Keratinocyte (primary cell): Measurements from ENCODE around the gene SNX13. TPM values are rescaled to one million over a fixed set of nuclear protein-coding genes. Genes with fewer than 3 reads are reported as not detected.

Experiments used
- DNase-seq: peaks from one replicate; pipeline ENCODE4 v3.0.0-alpha.2; 2011; ENCODE audit warnings: low read depth, missing footprints, low spot score
- FAIRE-seq: peaks from 2 replicates; lab custom pipeline; 2011; peaks lifted over from hg19 to GRCh38; lab: Jason Lieb, UNC
- H2AFZ ChIP-seq: 2 replicates; pipeline ENCODE4 v1.6.0; 2012; ENCODE audit warnings: low read length, control low read depth, inconsistent platforms; ENCODE audit not compliant: control insufficient read depth
- H3K27ac ChIP-seq: 2 replicates; pipeline ENCODE4 v1.5.1; 2011; ENCODE audit warnings: low read length; ENCODE audit not compliant: control insufficient read depth, insufficient read depth
- H3K27me3 ChIP-seq: 3 replicates; pipeline ENCODE4 v1.6.0; 2011; ENCODE audit warnings: low read length; ENCODE audit not compliant: control insufficient read depth, insufficient read depth; ENCODE audit errors: extremely low read depth
- H3K36me3 ChIP-seq, 2 experiments: 2 replicates in 1 of 2; 3 replicates in 1 of 2; pipeline ENCODE4 v1.5.1; 2011; ENCODE audit warnings: low read length in 2 of 2, mild to moderate bottlenecking in 1 of 2; ENCODE audit not compliant: control insufficient read depth in 2 of 2, insufficient read depth in 2 of 2; ENCODE audit errors: extremely low read depth in 1 of 2
- H3K4me1 ChIP-seq: 3 replicates; pipeline ENCODE4 v1.5.1; 2011; ENCODE audit warnings: low read length; ENCODE audit not compliant: control insufficient read depth, insufficient read depth; ENCODE audit errors: extremely low read depth
- H3K4me2 ChIP-seq: 3 replicates; pipeline ENCODE4 v1.6.0; 2011; ENCODE audit warnings: low read depth, low read length; ENCODE audit not compliant: control insufficient read depth, insufficient read depth; ENCODE audit errors: extremely low read depth
- H3K4me3 ChIP-seq, 3 experiments: fragments of 200-600 bp in 1 of 3; sonication (generic) in 1 of 3; 2 replicates in 2 of 3; 3 replicates in 1 of 3; pipeline ENCODE4 v1.5.1; 2011 to 2016; ENCODE audit warnings: low read length in 3 of 3, mild to moderate bottlenecking in 3 of 3, control low read depth in 2 of 3, inconsistent platforms in 1 of 3, low read depth in 1 of 3, mixed read lengths in 1 of 3, mixed run types in 1 of 3, moderate library complexity in 1 of 3; ENCODE audit not compliant: control insufficient read depth in 2 of 3, insufficient read depth in 2 of 3; ENCODE audit errors: extremely low read depth in 1 of 3
- H3K79me2 ChIP-seq: 2 replicates; pipeline ENCODE4 v1.6.0; 2012; ENCODE audit warnings: low read length; ENCODE audit not compliant: control insufficient read depth, insufficient read depth
- H3K9ac ChIP-seq: 3 replicates; pipeline ENCODE4 v1.6.0; 2011; ENCODE audit warnings: low read length; ENCODE audit not compliant: control insufficient read depth, insufficient read depth; ENCODE audit errors: extremely low read depth
- H3K9me1 ChIP-seq: 3 replicates; pipeline ENCODE4 v1.6.0; 2011; ENCODE audit warnings: low read length; ENCODE audit not compliant: control insufficient read depth, insufficient read depth; ENCODE audit errors: extremely low read depth
- H3K9me3 ChIP-seq: 2 replicates; pipeline ENCODE4 v1.5.1; 2012; ENCODE audit warnings: low read depth, low read length; ENCODE audit not compliant: control insufficient read depth
- H4K20me1 ChIP-seq: 3 replicates; pipeline ENCODE4 v1.6.0; 2011; ENCODE audit warnings: low read length; ENCODE audit not compliant: control insufficient read depth, insufficient read depth; ENCODE audit errors: extremely low read depth
- EZH2 ChIP-seq: IDR thresholded peaks from one replicate; pipeline ENCODE4 v1.6.1; 2012; ENCODE audit warnings: inconsistent platforms, mild to moderate bottlenecking, low read length, moderate library complexity
- dilution Hi-C: fragments of 300-500 bp; cut with MboI; formaldehyde crosslinking; loops from one replicate; pipeline ENCODE4 v1.7.0; 2020; ENCODE audit warnings: low sequenced_read_pairs; ENCODE audit not compliant: extremely low pct_ligation_motif_present
- polyA plus RNA-seq, 5 experiments: library from polyadenylated mRNA; depleted of rRNA in 3 of 5; stranded (reverse) in 3 of 5; stranded (forward) in 1 of 5; unstranded in 1 of 5; fragments of >200 nt; gene quantifications; 1 replicate in 1 of 5; 2 replicates in 3 of 5; 3 replicates in 1 of 5; pipeline versions ENCODE4 v1.2.1 to v1.2.3, GENCODE V29; 2011 to 2012; ENCODE audit warnings: missing spikeins in 2 of 5, low read depth in 1 of 5, low replicate concordance in 1 of 5
- TF ChIP-seq, protein P1 (sequence below), 3 experiments: IDR thresholded peaks in 1 of 3; conservative IDR thresholded peaks in 1 of 3; optimal IDR thresholded peaks in 1 of 3; 2 replicates in 2 of 3; 3 replicates in 1 of 3; pipeline versions ENCODE3 to v1.5.1; 2011; ENCODE audit warnings: low read length in 3 of 3, mild to moderate bottlenecking in 3 of 3, moderate library complexity in 2 of 3, control low read depth in 1 of 3, inconsistent platforms in 1 of 3; ENCODE audit not compliant: insufficient read depth in 2 of 3; ENCODE audit errors: extremely low read depth in 1 of 3

SNX13 gene
- polyA plus RNA-seq, 1 donor (not counting 4 experiments of a cell fraction or from before 2014, with no cell fraction given): 22.6 TPM

DNA sequence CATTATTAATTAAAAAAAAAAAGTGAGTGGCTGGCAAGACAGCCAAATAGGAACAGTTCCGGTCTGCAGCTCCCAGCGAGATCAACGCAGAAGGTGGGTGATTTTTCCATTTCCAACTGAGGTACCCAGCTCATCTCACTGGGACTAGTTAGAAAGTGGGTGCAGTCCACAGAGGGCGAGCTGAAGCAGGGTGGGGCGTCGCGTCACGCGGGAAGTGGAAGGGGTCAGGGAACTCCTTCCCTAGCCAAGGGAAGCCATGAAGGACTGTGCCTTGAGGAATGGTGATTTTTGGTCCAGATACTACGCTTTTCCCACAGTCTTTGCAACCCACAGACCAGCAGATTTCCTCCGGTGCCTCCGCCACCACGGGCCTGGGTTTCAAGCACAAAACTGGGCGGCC is 133.7 kb downstream of the SNX13 start:
- H3K4me1 ChIP-seq: no peaks in the 10 kb centered on the region
- H3K36me3 ChIP-seq: peaks cover 0 to 2% of the 10 kb centered on the region in 2 experiments
- TF ChIP-seq, protein P1, sequence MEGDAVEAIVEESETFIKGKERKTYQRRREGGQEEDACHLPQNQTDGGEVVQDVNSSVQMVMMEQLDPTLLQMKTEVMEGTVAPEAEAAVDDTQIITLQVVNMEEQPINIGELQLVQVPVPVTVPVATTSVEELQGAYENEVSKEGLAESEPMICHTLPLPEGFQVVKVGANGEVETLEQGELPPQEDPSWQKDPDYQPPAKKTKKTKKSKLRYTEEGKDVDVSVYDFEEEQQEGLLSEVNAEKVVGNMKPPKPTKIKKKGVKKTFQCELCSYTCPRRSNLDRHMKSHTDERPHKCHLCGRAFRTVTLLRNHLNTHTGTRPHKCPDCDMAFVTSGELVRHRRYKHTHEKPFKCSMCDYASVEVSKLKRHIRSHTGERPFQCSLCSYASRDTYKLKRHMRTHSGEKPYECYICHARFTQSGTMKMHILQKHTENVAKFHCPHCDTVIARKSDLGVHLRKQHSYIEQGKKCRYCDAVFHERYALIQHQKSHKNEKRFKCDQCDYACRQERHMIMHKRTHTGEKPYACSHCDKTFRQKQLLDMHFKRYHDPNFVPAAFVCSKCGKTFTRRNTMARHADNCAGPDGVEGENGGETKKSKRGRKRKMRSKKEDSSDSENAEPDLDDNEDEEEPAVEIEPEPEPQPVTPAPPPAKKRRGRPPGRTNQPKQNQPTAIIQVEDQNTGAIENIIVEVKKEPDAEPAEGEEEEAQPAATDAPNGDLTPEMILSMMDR (optimal IDR thresholded peaks at IDR 0.05 in 1 of 3, IDR thresholded peaks at IDR 0.05 in 1 of 3, conservative IDR thresholded peaks at IDR 0.05 in 1 of 3; ENCODE audit: extremely low read depth in 1 of 3, insufficient read depth in 2 of 3, low read length in 3 of 3): no peak
- no peak for TF ChIP-seq EZH2
- DNase-seq (no peak), FAIRE-seq (no peak)
- H3K27me3 ChIP-seq: no peaks in the 10 kb centered on the region
- H3K9ac ChIP-seq: no peak overlapping the region
- no peaks in the 10 kb centered on the region for H3K9me1 ChIP-seq
- no peak overlapping the region for H2AFZ ChIP-seq
- H3K4me3 ChIP-seq: no peak overlapping the region
- no peaks in the 10 kb centered on the region for H4K20me1 ChIP-seq
- no peaks in the 10 kb centered on the region for H3K79me2 ChIP-seq
- dilution Hi-C loops: no loop called here
- no peaks in the 10 kb centered on the region for H3K9me3 ChIP-seq
- no peak overlapping the region for H3K4me2 ChIP-seq
- no peak overlapping the region for H3K27ac ChIP-seq

DNA sequence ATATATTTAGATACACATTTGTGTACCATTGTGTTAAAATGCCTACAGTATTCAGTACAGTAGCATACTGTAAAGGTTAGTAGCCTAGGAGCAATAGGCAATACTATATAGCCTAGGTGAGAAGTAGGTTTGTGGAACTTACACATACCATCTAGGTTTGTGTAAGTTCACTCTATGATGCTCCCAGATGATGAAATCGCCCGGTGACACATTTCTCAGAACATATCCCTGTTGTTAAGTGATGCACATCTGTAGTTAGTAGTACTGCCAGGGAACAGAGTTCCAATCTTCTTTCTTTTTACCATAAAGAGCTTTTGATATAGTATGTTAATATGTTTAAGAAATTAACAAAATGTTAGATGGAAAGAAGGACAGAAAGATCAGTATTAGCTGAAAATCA is 138.2 kb downstream of the SNX13 start:
- no peaks in the 10 kb centered on the region for H3K79me2 ChIP-seq
- peaks cover 4 to 9% of the 10 kb centered on the region in 2 experiments for H3K36me3 ChIP-seq
- H3K4me3 ChIP-seq: no peak overlapping the region
- peaks cover 5% of the 10 kb centered on the region for H3K4me1 ChIP-seq
- H3K9me3 ChIP-seq: no peaks in the 10 kb centered on the region
- dilution Hi-C loops: no loop called here
- no peaks in the 10 kb centered on the region for H4K20me1 ChIP-seq
- DNase-seq (no peak), FAIRE-seq (no peak)
- H3K27me3 ChIP-seq: no peaks in the 10 kb centered on the region
- H3K9ac ChIP-seq: no peak overlapping the region
- H3K4me2 ChIP-seq: no peak overlapping the region
- no peak overlapping the region for H2AFZ ChIP-seq
- H3K27ac ChIP-seq: no peak overlapping the region
- TF ChIP-seq, protein P1 (optimal IDR thresholded peaks at IDR 0.05 in 1 of 3, IDR thresholded peaks at IDR 0.05 in 1 of 3, conservative IDR thresholded peaks at IDR 0.05 in 1 of 3; ENCODE audit: extremely low read depth in 1 of 3, insufficient read depth in 2 of 3, low read length in 3 of 3): no peak
- H3K9me1 ChIP-seq: no peaks in the 10 kb centered on the region
